Mesothelial cell of epicardium (in vitro differentiated cells): Measurements from ENCODE around the gene TTC38. TPM values are rescaled to one million over a fixed set of nuclear protein-coding genes. Genes with fewer than 3 reads are reported as not detected.

Source experiments
- DNase-seq, 2 experiments: peaks; one replicate each; pipeline ENCODE4 v3.0.0; 2021; ENCODE audit warnings: low spot score in 2 of 2; ENCODE audit not compliant: unreplicated experiment in 2 of 2
- H3K27ac Mint-ChIP-seq: 2 replicates; pipeline ENCODE4 v1.8.0; 2021; ENCODE audit warnings: mixed read lengths
- H3K27me3 Mint-ChIP-seq: 2 replicates; pipeline ENCODE4 v1.8.0; 2021; ENCODE audit warnings: low read depth, mixed read lengths
- H3K36me3 Mint-ChIP-seq: 2 replicates; pipeline ENCODE4 v1.8.0; 2021; ENCODE audit warnings: mixed read lengths
- H3K4me1 Mint-ChIP-seq: 2 replicates; pipeline ENCODE4 v1.8.0; 2021; ENCODE audit warnings: mixed read lengths
- H3K4me3 Mint-ChIP-seq: 2 replicates; pipeline ENCODE4 v1.8.0; 2021; ENCODE audit warnings: mild to moderate bottlenecking, moderate library complexity, mixed read lengths
- H3K9me3 Mint-ChIP-seq: 2 replicates; pipeline ENCODE4 v1.8.0; 2021; ENCODE audit warnings: mixed read lengths
- total RNA-seq: library from RNA; stranded (reverse); gene quantifications from 3 replicates; pipeline ENCODE4 v1.2.1, GENCODE V29; 2021
- TF ChIP-seq, protein P1 (sequence below): fragments of 200-600 bp; sonication (generic); IDR thresholded peaks from one replicate; pipeline ENCODE4 v1.5.0; 2021; ENCODE audit warnings: antibody characterized with exemption; ENCODE audit not compliant: unreplicated experiment

TTC38 gene
- total RNA-seq, 1 donor from 2014 or later = 30.3 TPM

DNA sequence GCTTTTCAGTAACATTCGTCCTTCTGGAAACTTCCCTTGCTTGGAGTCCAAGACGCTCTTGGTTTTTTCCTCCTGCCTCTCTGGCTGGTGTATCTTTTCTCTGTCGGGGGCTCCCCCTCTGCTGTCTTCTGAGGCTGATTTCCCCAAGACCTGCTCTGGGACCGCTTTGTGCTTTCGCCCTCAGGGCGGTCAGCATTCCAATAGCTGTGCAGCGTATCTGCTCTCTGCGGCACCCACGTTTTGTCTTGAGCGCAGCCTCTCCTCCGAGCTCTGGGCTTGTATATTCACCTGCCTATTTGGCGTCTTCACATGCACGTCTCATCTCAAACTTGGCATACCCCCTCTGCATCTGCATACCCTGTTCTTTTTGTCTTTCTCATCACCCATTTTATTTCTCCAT lies 31.3 kb downstream of the TTC38 start:
- TF ChIP-seq, protein P1, sequence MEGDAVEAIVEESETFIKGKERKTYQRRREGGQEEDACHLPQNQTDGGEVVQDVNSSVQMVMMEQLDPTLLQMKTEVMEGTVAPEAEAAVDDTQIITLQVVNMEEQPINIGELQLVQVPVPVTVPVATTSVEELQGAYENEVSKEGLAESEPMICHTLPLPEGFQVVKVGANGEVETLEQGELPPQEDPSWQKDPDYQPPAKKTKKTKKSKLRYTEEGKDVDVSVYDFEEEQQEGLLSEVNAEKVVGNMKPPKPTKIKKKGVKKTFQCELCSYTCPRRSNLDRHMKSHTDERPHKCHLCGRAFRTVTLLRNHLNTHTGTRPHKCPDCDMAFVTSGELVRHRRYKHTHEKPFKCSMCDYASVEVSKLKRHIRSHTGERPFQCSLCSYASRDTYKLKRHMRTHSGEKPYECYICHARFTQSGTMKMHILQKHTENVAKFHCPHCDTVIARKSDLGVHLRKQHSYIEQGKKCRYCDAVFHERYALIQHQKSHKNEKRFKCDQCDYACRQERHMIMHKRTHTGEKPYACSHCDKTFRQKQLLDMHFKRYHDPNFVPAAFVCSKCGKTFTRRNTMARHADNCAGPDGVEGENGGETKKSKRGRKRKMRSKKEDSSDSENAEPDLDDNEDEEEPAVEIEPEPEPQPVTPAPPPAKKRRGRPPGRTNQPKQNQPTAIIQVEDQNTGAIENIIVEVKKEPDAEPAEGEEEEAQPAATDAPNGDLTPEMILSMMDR = no peak
- H3K4me3 Mint-ChIP-seq = peak overlapping the region; percentile 54
- H3K27me3 Mint-ChIP-seq = no peaks in the 10 kb centered on the region
- DNase-seq = no peak
- no peak overlapping the region for H3K27ac Mint-ChIP-seq
- H3K9me3 Mint-ChIP-seq = no peaks in the 10 kb centered on the region
- H3K4me1 Mint-ChIP-seq = peaks cover 29% of the 10 kb centered on the region
- H3K36me3 Mint-ChIP-seq = peaks cover 16% of the 10 kb centered on the region

DNA sequence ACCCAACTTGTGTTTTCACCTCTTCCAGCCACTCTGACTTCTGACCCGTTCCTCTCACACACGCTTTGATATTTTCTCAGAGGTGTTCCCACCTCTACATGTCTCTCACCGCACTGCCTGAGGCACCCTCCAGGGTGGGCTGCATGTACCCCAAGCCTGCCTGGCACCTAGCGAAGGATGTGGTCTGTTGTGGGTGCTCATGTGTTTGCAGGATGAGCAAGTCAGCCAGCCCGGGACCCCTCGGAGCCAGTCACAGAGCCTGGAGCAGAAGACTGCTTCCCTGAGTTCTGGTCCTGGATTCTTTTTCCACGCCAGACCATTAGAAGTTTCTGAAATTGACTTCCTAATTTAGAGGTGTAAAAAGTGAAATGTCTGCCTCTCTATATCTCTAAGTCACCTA lies 32.7 kb downstream of the TTC38 start:
- H3K27ac Mint-ChIP-seq = no peak overlapping the region
- H3K9me3 Mint-ChIP-seq = no peaks in the 10 kb centered on the region
- H3K4me1 Mint-ChIP-seq = peaks cover 25% of the 10 kb centered on the region
- peaks cover 16% of the 10 kb centered on the region for H3K36me3 Mint-ChIP-seq
- H3K4me3 Mint-ChIP-seq = no peak overlapping the region
- TF ChIP-seq, protein P1 = no peak
- H3K27me3 Mint-ChIP-seq = no peaks in the 10 kb centered on the region
- DNase-seq = no peak

DNA sequence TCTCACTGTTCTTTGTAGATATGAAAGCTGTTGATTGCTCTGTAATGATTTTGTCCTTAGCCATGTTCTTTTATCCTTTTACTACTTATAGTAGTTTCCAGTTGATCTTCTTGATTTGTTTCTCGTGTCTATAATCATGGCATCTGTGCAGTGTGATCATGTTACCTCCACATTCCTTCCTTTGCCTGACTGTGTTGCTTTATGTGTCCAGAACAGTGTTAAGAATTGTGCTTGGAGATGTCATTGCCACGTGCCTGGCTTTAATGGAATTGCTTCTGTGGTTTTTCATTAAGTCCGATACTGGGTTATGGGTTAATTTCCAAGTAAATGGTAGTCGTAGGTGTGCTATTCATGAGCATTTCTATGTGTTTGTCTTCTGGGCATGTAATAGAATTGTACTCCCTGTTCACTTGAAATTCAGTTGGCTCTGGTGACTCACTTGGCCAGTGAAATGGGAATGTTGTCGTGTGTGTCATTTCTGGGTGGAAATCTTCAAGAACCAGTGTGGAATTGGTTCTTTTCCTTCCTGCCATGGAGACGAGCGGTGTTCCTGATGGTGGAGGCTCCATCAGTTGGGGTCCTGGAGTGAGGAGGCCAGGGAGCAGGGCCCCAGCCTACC lies 35.6 kb downstream of the TTC38 start:
- Mint-ChIP-seq H3K27me3 (no peaks in the 10 kb centered on the region), H3K4me1 (peaks cover 17% of the 10 kb centered on the region), H3K9me3 (no peaks in the 10 kb centered on the region), H3K27ac (no peak overlapping the region), H3K36me3 (peaks cover 16% of the 10 kb centered on the region), H3K4me3 (no peak overlapping the region)
- no peak for DNase-seq
- TF ChIP-seq, protein P1 = no peak

DNA sequence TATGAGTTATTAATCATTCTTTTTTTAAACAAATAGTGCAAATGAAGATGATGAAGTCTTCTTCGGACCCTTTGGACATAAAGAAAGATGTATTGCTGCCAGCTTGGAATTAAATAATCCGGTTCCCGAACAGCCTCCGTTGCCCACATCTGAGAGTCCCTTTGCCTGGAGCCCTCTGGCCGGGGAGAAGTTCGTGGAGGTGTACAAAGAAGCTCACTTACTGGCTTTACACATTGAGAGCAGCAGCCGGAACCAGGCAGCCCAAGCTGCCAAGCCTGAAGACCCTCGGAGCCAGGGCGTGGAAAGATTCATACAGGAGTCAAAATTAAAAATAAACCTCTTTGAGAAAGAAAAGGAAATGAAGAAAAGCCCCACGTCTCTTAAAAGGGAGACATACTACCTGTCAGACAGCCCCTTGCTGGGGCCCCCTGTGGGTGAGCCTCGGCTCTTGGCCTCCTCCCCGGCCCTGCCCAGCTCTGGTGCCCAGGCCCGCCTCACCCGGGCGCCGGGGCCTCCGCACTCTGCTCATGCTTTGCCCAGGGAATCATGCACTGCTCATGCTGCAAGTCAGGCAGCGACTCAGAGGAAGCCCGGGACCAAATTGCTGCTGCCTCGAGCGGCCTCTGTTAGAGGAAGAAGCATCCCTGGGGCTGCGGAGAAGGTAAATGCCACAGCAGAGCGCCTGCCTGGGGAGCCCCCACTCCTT lies 40.6 kb downstream of the TTC38 start:
- Mint-ChIP-seq H3K4me3 (no peak overlapping the region), H3K9me3 (no peaks in the 10 kb centered on the region), H3K27ac (peak overlapping the region; percentile 53), H3K27me3 (no peaks in the 10 kb centered on the region), H3K36me3 (peaks cover 17% of the 10 kb centered on the region), H3K4me1 (peaks cover 6% of the 10 kb centered on the region)
- TF ChIP-seq, protein P1 = no peak
- no peak for DNase-seq

DNA sequence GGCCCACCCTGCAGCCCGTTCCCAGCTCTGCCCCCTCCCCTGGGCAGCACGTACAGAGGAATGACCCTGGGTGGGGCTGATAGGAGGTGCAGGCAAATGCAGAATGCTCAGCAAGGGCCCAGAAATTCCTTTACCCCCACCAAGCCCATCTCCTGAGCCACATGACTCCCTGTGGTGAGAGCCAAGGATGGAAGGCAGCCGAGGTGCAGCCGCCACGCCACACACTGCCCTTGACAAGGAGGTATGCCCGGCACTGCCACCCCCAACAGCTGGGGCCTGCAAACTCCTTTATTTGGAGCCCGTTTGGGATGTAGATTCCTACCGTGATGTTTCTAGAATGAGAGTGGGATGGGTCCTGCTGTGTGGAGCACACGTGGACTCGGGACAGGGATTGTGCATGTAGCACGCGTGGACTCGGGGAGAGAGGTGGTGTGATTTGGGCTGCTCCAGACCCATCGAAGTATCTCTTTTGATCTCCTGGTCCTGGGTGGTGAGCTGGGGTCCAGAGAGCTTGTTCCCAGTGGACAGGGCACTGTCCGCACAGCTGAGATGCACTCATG lies 41.8 kb downstream of the TTC38 start:
- no peak for DNase-seq
- TF ChIP-seq, protein P1 = no peak
- Mint-ChIP-seq H3K4me3 (no peak overlapping the region), H3K9me3 (no peaks in the 10 kb centered on the region), H3K27me3 (no peaks in the 10 kb centered on the region), H3K4me1 (peaks cover 6% of the 10 kb centered on the region), H3K36me3 (peaks cover 15% of the 10 kb centered on the region), H3K27ac (no peak overlapping the region)
